Measurements from ENCODE around the gene FMNL3. TPM values are rescaled to one million over a fixed set of nuclear protein-coding genes. Genes with fewer than 3 reads are reported as not detected.

FMNL3 gene
- total RNA-seq, 1 experiment from 2014 or later = 3.5 TPM

GRCh38 chr12:49698619-49699545 lies 8.3 kb downstream of the FMNL3 start:
- H4K20me1 ChIP-seq (ENCODE audit: insufficient read depth) = no peaks in the 10 kb centered on the region
- H3K4me2 ChIP-seq (ENCODE audit: low read length) = no peak overlapping the region
- peaks cover 0 to 7% of the 10 kb centered on the region in 2 experiments; a peak in 2 of 4 replicates for H3K4me1 ChIP-seq (ENCODE audit: control insufficient read depth in 1 of 2, insufficient read depth in 2 of 2, low read length in 2 of 2)
- ChIA-PET CTCF (no interaction called here), RAD21 (ENCODE audit: low non-redundant PET in 1 of 2, low total read pairs in 2 of 2, uncharacterized antibody in 2 of 2, unreplicated experiment in 2 of 2) (no interaction called here), POLR2A (no interaction called here)
- no peak overlapping the region for H3K27ac ChIP-seq (ENCODE audit: low read depth, low read length)
- H3K79me2 ChIP-seq (ENCODE audit: insufficient read depth, low read length) = no peaks in the 10 kb centered on the region
- no peak overlapping the region for H3K4me3 ChIP-seq (replicated peaks in 1 of 2; ENCODE audit: low read depth in 1 of 2, low read length in 2 of 2)
- H2AFZ ChIP-seq (ENCODE audit: low read depth, low read length, poor library complexity, severe bottlenecking) = no peak overlapping the region
- TF ChIP-seq TCF7L2 (IDR thresholded peaks at IDR 0.05; ENCODE audit: borderline replicate concordance, extremely low read depth, insufficient read depth, insufficient read length) (no peak), REST (IDR thresholded peaks at IDR 0.05; ENCODE audit: low read depth) (no peak), SIN3A (IDR thresholded peaks at IDR 0.05; ENCODE audit: low read depth) (no peak), ELF1 (IDR thresholded peaks at IDR 0.05; ENCODE audit: borderline replicate concordance, low read depth) (no peak), SP1 (IDR thresholded peaks at IDR 0.05; ENCODE audit: low read depth) (no peak), EGR1 (IDR thresholded peaks at IDR 0.05; ENCODE audit: low read depth) (no peak), CEBPB (IDR thresholded peaks at IDR 0.05; ENCODE audit: low read depth) (no peak), JUND (IDR thresholded peaks at IDR 0.05) (no peak), POLR2A (IDR thresholded peaks at IDR 0.05; ENCODE audit: borderline replicate concordance, extremely low read depth, insufficient read depth, insufficient read length) (no peak), FOSL1 (IDR thresholded peaks at IDR 0.05; ENCODE audit: low read depth) (no peak)
- TF ChIP-seq, protein P1, sequence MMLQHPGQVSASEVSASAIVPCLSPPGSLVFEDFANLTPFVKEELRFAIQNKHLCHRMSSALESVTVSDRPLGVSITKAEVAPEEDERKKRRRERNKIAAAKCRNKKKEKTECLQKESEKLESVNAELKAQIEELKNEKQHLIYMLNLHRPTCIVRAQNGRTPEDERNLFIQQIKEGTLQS (IDR thresholded peaks at IDR 0.05) = no peak
- ATAC-seq = no peak
- H3K9me2 ChIP-seq (ENCODE audit: insufficient read depth) = no peaks in the 10 kb centered on the region
- no peaks in the 10 kb centered on the region; the same call in 1 of the 2 replicates for H3K27me3 ChIP-seq (ENCODE audit: insufficient read depth, low read length)
- no peak for DNase-seq (ENCODE audit: low read depth, low spot score)
- H3K36me3 ChIP-seq (ENCODE audit: control insufficient read depth in 1 of 2, insufficient read depth in 2 of 2, low read length in 2 of 2) = no peaks in the 10 kb centered on the region
- H3K9ac ChIP-seq (ENCODE audit: low read length) = no peak overlapping the region
- intact Hi-C loops (cut with micrococcal nuclease) = no loop called here
- H3K9me3 ChIP-seq (ENCODE audit: control insufficient read depth in 1 of 2, insufficient read depth in 1 of 2, low read depth in 1 of 2, low read length in 2 of 2) = no peaks in the 10 kb centered on the region
- BruUV-seq (replicated peaks) = no TSS peak
